B cell (primary cell): ENCODE results near the gene CCDC93. TPM values are rescaled to one million over a fixed set of nuclear protein-coding genes. Genes with fewer than 3 reads are reported as not detected.

ENCODE experiments used
- ATAC-seq: fragments of 200-7000 bp; cut with Tn5 transposase; one replicate; pipeline ENCODE4 v1.10.0; 2021; ENCODE audit warnings: low read depth, mild to moderate bottlenecking, moderate number of reproducible peaks, moderate library complexity
- CTCF ChIA-PET: fragments of 350-600 bp; sonication (Branson Sonifier 250); formaldehyde crosslinking; loops from one replicate; lab custom pipeline; 2021; ENCODE audit warnings: antibody characterized with exemption, inconsistent platforms; lab: Charles Lee
- POLR2A ChIA-PET: fragments of 350-600 bp; sonication (Branson Sonifier 250); formaldehyde crosslinking; loops from one replicate; lab custom pipeline; 2021; ENCODE audit warnings: antibody characterized with exemption; lab: Charles Lee
- DNase-seq: peaks from one replicate; pipeline ENCODE4 v3.0.0; 2013
- H2AFZ ChIP-seq: 2 replicates; pipeline ENCODE4 v1.6.1; 2012; ENCODE audit warnings: mild to moderate bottlenecking, low read depth, low read length; ENCODE audit not compliant: insufficient read depth, poor library complexity, severe bottlenecking
- H3K27ac ChIP-seq, 2 donors: 1 replicate in 1 of 2; 2 replicates in 1 of 2; pipeline ENCODE4 v1.5.1; 2012 to 2013; ENCODE audit warnings: low read length in 2 of 2, mild to moderate bottlenecking in 2 of 2, moderate library complexity in 1 of 2
- H3K27me3 ChIP-seq, 4 experiments: fragments of 200-600 bp in 1 of 4; sonication (generic) in 1 of 4; replicated peaks in 1 of 4; 1 replicate in 2 of 4; 2 replicates in 2 of 4; pipeline versions ENCODE4 v1.6.1 to v1.7.0; 2013 to 2016; ENCODE audit warnings: low read length in 3 of 4, mild to moderate bottlenecking in 2 of 4, mixed read lengths in 1 of 4, moderate library complexity in 1 of 4; ENCODE audit not compliant: insufficient read depth in 4 of 4, control insufficient read depth in 3 of 4; ENCODE audit errors: control extremely low read depth in 1 of 4
- H3K36me3 ChIP-seq, 2 experiments: replicated peaks in 1 of 2; 1 replicate in 1 of 2; 2 replicates in 1 of 2; pipeline versions ENCODE4 v1.6.1 to v1.7.1; 2013; ENCODE audit warnings: low read length in 1 of 2; ENCODE audit not compliant: insufficient read depth in 2 of 2, control insufficient read depth in 1 of 2; ENCODE audit errors: control extremely low read depth in 1 of 2, extremely low read depth in 1 of 2
- H3K4me1 ChIP-seq, 2 donors: fragments of 200-600 bp in 1 of 2; sonication (generic) in 1 of 2; 1 replicate in 1 of 2; 2 replicates in 1 of 2; pipeline versions ENCODE4 v1.5.1 to v1.6.1; 2013 to 2017; ENCODE audit warnings: low read length in 2 of 2; ENCODE audit not compliant: control insufficient read depth in 2 of 2, insufficient read depth in 2 of 2
- H3K4me2 ChIP-seq: replicated peaks from 2 replicates; pipeline ENCODE3; 2012; ENCODE audit warnings: mild to moderate bottlenecking, low read depth, low read length; ENCODE audit not compliant: poor library complexity, severe bottlenecking
- H3K4me3 ChIP-seq, 5 experiments: fragments of 200-600 bp in 1 of 5; sonication (generic) in 1 of 5; 1 replicate in 3 of 5; 2 replicates in 2 of 5; pipeline versions ENCODE4 v1.5.1 to v1.7.0; 2011 to 2016; ENCODE audit warnings: low read length in 4 of 5, mild to moderate bottlenecking in 4 of 5, low read depth in 2 of 5, control low read depth in 1 of 5, moderate library complexity in 1 of 5; ENCODE audit not compliant: insufficient read depth in 1 of 5; ENCODE audit errors: control extremely low read depth in 1 of 5, extremely low read depth in 1 of 5
- H3K79me2 ChIP-seq: fragments of 200-600 bp; sonication (generic); one replicate; pipeline ENCODE4 v1.6.0; 2016; ENCODE audit warnings: low read length; ENCODE audit not compliant: control insufficient read depth, insufficient read depth
- H3K9ac ChIP-seq: fragments of 200-600 bp; sonication (generic); 2 replicates; pipeline ENCODE4 v1.6.1; 2017; ENCODE audit warnings: mild to moderate bottlenecking, low read length, moderate library complexity
- H3K9me3 ChIP-seq, 3 donors: one replicate each; pipeline versions ENCODE4 v1.6.1 to v1.7.1; 2013; ENCODE audit warnings: low read length in 2 of 3; ENCODE audit not compliant: control insufficient read depth in 2 of 3, insufficient read depth in 1 of 3; ENCODE audit errors: control extremely low read depth in 1 of 3
- H4K20me1 ChIP-seq: 2 replicates; pipeline ENCODE4 v1.6.0; 2012; ENCODE audit warnings: mild to moderate bottlenecking, low read length; ENCODE audit not compliant: insufficient read depth, control insufficient read depth, poor library complexity, severe bottlenecking
- H3K27ac Mint-ChIP-seq: one replicate; pipeline ENCODE4 v1.8.0; 2021; ENCODE audit warnings: mixed read lengths
- H3K27me3 Mint-ChIP-seq: one replicate; pipeline ENCODE4 v1.8.0; 2021; ENCODE audit warnings: mixed read lengths
- H3K4me1 Mint-ChIP-seq: one replicate; pipeline ENCODE4 v1.8.0; 2021; ENCODE audit warnings: mixed read lengths
- H3K4me3 Mint-ChIP-seq: one replicate; pipeline ENCODE4 v1.8.0; 2021; ENCODE audit warnings: mixed read lengths
- H3K9me3 Mint-ChIP-seq: one replicate; pipeline ENCODE4 v1.8.0; 2022; ENCODE audit warnings: mixed read lengths; ENCODE audit not compliant: insufficient read depth
- EZH2 ChIP-seq: IDR thresholded peaks from 2 replicates; pipeline ENCODE4 v1.6.1; 2012; ENCODE audit warnings: borderline replicate concordance, low read depth, mild to moderate bottlenecking, moderate library complexity, low read length; ENCODE audit not compliant: insufficient read depth, poor library complexity, severe bottlenecking
- WGBS: methylation state at CpG from one replicate; pipeline ENCODE4 v1.1.5; 2013; ENCODE audit warnings: missing lambda C conversion rate; ENCODE audit not compliant: insufficient coverage; 5-methylcytosine and 5-hydroxymethylcytosine counted together
- intact Hi-C: fragments of 100-400 bp; cut with micrococcal nuclease; formaldehyde crosslinking; loops from one replicate; pipeline ENCODE4 v1.10.0; 2022
- polyA plus RNA-seq: library from polyadenylated mRNA; depleted of rRNA; stranded (reverse); fragments of >200 nt; gene quantifications from 2 replicates; pipeline ENCODE4 v1.2.3, GENCODE V29; 2012
- total RNA-seq, 2 donors: library from RNA; stranded (reverse); fragments of 120-200 nt in 1 of 2; gene quantifications; 1 replicate in 1 of 2; 2 replicates in 1 of 2; pipeline versions ENCODE4 v1.2.3 to v1.2.4, GENCODE V29; 2013 to 2022
- TF ChIP-seq, protein P1 (sequence below): fragments of 200-600 bp; IDR thresholded peaks from one replicate; pipeline ENCODE4 v1.8.0; 2022; ENCODE audit warnings: antibody characterized with exemption, mild to moderate bottlenecking

Gene CCDC93
- total and polyA plus RNA-seq, 2 donors (not counting 1 experiment from before 2014, with no cell fraction given) = 17.5 to 79.6 TPM

DNA sequence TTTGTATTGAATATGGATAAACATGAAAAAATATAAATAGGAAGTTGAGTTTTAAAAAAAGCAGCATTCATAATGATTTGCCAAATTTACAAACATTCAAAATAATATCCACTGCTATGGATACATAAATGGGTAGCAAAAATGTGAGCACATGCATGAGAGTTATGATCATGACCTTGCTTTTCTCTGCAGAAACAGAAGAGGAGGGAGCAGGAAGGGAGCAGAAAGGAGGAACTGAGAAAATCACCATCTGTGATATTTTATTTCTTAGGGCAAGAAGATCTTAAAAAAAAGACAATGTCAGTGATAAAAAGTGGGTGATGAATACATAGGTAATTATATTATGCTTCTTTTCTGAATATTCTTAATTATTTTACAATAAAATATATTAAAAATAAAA lies 17.7 kb upstream of the CCDC93 start:
- Mint-ChIP-seq H3K4me1 (peaks cover 9% of the 10 kb centered on the region), H3K4me3 (no peak overlapping the region), H3K27ac (no peak overlapping the region), H3K27me3 (peaks cover 40% of the 10 kb centered on the region), H3K9me3 (peaks cover 6% of the 10 kb centered on the region)
- ChIA-PET CTCF (interaction anchor here (1.4 to 3.6 kb wide), 8 partner anchors 10 to 218 kb away, joined by 3 to 85 read pairs (median 16); partner anchors contain the start of genes CCDC93 and DDX18), POLR2A (no interaction called here)
- TF ChIP-seq EZH2 = no peak
- TF ChIP-seq, protein P1, sequence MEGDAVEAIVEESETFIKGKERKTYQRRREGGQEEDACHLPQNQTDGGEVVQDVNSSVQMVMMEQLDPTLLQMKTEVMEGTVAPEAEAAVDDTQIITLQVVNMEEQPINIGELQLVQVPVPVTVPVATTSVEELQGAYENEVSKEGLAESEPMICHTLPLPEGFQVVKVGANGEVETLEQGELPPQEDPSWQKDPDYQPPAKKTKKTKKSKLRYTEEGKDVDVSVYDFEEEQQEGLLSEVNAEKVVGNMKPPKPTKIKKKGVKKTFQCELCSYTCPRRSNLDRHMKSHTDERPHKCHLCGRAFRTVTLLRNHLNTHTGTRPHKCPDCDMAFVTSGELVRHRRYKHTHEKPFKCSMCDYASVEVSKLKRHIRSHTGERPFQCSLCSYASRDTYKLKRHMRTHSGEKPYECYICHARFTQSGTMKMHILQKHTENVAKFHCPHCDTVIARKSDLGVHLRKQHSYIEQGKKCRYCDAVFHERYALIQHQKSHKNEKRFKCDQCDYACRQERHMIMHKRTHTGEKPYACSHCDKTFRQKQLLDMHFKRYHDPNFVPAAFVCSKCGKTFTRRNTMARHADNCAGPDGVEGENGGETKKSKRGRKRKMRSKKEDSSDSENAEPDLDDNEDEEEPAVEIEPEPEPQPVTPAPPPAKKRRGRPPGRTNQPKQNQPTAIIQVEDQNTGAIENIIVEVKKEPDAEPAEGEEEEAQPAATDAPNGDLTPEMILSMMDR = no peak
- DNase-seq (no peak), ATAC-seq (no peak)
- Histone ChIP-seq H3K79me2 (no peaks in the 10 kb centered on the region), H3K4me3 (no peak overlapping the region), H3K4me2 (no peak overlapping the region), H3K4me1 (peaks cover 8 to 9% of the 10 kb centered on the region in 2 donors), H3K27me3 (peaks cover 0 to 17% (median 8%) of the 10 kb centered on the region in 4 experiments), H3K9me3 (peaks cover 0 to 13% (median 1%) of the 10 kb centered on the region in 3 donors), H4K20me1 (no peaks in the 10 kb centered on the region), H3K9ac (no peak overlapping the region), H3K36me3 (no peaks in the 10 kb centered on the region), H2AFZ (no peak overlapping the region), H3K27ac (no peak overlapping the region)
- intact Hi-C loops = loop anchor here (2.0 to 5.0 kb wide), 2 partner anchors 17 to 46 kb away; partner anchors contain the start of gene CCDC93

GRCh38 chr2:118029025-118029424 lies 15.2 kb upstream of the CCDC93 start:
- H3K4me1 Mint-ChIP-seq = peaks cover 9% of the 10 kb centered on the region
- ChIA-PET POLR2A (no interaction called here), CTCF (interaction anchor here (1.1 to 1.8 kb wide), 4 partner anchors 15 to 34 kb away, joined by 3 to 6 read pairs (median 3); partner anchors contain the start of gene CCDC93)
- Histone ChIP-seq H3K4me2 (no peak overlapping the region), H3K9ac (no peak overlapping the region), H3K27ac (no peak overlapping the region), H3K9me3 (no peaks in the 10 kb centered on the region), H3K79me2 (no peaks in the 10 kb centered on the region), H3K36me3 (no peaks in the 10 kb centered on the region), H3K4me1 (peaks cover 8 to 9% of the 10 kb centered on the region in 2 donors), H3K4me3 (no peak overlapping the region), H2AFZ (no peak overlapping the region), H3K27me3 (peaks cover 0 to 13% (median 2%) of the 10 kb centered on the region in 4 experiments), H4K20me1 (no peaks in the 10 kb centered on the region)
- TF ChIP-seq, protein P1 = no peak
- no peak for TF ChIP-seq EZH2
- ATAC-seq (no peak), DNase-seq (no peak)
- no peak overlapping the region for H3K4me3 Mint-ChIP-seq
- H3K27ac Mint-ChIP-seq = no peak overlapping the region
- intact Hi-C loops = no loop called here
- no peaks in the 10 kb centered on the region for H3K9me3 Mint-ChIP-seq
- peaks cover 28% of the 10 kb centered on the region for H3K27me3 Mint-ChIP-seq
- 100% methylated on average over 4 of the region's 6 CpGs for WGBS
